22Rv1 (cell line): ENCODE results near the gene LENG9.

Source experiments
- ZFX ChIP-seq: fragments of 450-650 bp; IDR thresholded peaks from 2 replicates; pipeline ENCODE4 v1.6.1; 2017; ENCODE audit warnings: antibody characterized with exemption, borderline replicate concordance
- TF ChIP-seq, protein P1 (sequence below): fragments of 450-650 bp; IDR thresholded peaks from 2 replicates; pipeline ENCODE4 v1.5.1; 2017; ENCODE audit warnings: mild to moderate bottlenecking

DNA sequence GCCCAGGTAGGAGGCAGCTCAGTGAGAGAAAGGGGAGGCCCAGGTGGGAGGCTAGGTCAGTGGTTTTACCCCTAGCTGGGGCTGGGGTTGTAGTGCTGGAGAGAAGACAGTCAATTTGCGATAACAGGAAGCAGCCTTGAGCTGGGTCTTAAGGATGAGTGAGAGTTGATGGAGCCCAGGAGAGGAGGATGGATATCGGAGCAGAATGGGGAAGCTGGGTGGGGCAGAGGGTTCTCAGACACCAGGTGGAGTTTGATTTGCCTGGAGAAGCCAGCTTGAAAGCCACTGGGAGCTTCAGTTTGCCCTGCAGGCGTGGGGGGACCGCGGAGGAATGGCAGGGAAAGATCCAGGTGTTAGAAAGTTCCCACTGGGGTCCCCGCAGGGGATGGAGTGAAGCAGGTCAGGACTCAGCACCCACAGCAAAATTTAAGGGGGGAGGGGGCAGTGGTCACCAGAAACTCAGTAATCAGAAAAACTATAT is 10.4 kb upstream of the LENG9 start:
- TF ChIP-seq, protein P1, sequence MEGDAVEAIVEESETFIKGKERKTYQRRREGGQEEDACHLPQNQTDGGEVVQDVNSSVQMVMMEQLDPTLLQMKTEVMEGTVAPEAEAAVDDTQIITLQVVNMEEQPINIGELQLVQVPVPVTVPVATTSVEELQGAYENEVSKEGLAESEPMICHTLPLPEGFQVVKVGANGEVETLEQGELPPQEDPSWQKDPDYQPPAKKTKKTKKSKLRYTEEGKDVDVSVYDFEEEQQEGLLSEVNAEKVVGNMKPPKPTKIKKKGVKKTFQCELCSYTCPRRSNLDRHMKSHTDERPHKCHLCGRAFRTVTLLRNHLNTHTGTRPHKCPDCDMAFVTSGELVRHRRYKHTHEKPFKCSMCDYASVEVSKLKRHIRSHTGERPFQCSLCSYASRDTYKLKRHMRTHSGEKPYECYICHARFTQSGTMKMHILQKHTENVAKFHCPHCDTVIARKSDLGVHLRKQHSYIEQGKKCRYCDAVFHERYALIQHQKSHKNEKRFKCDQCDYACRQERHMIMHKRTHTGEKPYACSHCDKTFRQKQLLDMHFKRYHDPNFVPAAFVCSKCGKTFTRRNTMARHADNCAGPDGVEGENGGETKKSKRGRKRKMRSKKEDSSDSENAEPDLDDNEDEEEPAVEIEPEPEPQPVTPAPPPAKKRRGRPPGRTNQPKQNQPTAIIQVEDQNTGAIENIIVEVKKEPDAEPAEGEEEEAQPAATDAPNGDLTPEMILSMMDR: no peak
- no peak for TF ChIP-seq ZFX
